GM10266 (cell line): Measurements from ENCODE around the gene NAPEPLD.
"Not testable (repeated sequence)": the region's sequence is repeated elsewhere in the genome, so short reads cannot be mapped to it uniquely, and the experiment has no call there.

ENCODE experiments used
- DNase-seq: peaks from one replicate; pipeline ENCODE4 v3.0.0; 2012; ENCODE audit errors: extremely low spot score
- TF ChIP-seq, protein P1 (sequence below): IDR thresholded peaks from 2 replicates; pipeline ENCODE4 v1.5.1; 2012; ENCODE audit warnings: mild to moderate bottlenecking, low read depth; ENCODE audit not compliant: control insufficient read depth, insufficient read depth; ENCODE audit errors: missing control alignments

Gene NAPEPLD

DNA sequence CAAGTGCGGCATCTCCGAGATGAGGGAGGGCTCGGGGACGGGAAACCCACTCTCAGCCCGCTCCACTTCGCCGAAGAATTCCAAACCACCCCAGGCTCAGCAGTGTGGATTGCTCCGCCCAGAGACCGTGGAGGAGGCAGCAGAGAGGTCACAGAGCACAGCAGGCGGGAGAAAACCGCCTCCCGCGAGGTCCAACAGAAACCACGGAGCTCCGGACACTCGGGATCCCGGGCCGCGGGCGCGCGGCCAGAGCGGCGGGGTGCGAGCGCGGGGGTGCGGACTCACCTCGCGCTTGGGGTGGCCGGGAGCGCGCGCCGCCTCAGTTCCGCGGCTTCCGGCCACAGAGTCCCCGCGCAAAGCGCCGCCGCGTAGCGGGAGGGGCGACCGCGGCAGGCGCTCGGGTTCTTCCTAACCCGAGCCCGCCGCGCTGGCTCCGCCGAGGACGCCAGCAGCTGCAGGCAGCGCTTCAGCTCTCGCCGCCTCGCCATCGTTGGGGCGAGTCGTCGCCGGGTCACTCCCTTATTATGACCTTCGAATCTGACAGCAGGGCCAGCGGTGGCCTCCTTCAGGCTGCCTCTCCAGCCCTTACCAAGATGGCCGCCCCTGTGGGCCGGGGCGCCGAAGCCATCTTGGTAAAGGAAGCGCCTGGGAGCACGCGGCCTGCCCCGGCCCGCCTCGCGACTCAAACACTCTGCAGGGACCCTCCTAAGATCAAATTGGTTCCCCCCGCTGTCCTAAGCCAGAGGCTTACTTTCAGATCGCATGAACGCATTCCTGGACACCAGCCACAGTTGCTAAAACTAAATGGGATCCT is at the start of gene NAPEPLD:
Gene NAPEPLD (minus strand): TSS at position 106 of the 814 bp plus-strand sequence. CDS start 20,323 bp downstream, outside the sequence.
- DNase-seq = peak; percentile 86
- TF ChIP-seq, protein P1, sequence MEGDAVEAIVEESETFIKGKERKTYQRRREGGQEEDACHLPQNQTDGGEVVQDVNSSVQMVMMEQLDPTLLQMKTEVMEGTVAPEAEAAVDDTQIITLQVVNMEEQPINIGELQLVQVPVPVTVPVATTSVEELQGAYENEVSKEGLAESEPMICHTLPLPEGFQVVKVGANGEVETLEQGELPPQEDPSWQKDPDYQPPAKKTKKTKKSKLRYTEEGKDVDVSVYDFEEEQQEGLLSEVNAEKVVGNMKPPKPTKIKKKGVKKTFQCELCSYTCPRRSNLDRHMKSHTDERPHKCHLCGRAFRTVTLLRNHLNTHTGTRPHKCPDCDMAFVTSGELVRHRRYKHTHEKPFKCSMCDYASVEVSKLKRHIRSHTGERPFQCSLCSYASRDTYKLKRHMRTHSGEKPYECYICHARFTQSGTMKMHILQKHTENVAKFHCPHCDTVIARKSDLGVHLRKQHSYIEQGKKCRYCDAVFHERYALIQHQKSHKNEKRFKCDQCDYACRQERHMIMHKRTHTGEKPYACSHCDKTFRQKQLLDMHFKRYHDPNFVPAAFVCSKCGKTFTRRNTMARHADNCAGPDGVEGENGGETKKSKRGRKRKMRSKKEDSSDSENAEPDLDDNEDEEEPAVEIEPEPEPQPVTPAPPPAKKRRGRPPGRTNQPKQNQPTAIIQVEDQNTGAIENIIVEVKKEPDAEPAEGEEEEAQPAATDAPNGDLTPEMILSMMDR = no peak

DNA sequence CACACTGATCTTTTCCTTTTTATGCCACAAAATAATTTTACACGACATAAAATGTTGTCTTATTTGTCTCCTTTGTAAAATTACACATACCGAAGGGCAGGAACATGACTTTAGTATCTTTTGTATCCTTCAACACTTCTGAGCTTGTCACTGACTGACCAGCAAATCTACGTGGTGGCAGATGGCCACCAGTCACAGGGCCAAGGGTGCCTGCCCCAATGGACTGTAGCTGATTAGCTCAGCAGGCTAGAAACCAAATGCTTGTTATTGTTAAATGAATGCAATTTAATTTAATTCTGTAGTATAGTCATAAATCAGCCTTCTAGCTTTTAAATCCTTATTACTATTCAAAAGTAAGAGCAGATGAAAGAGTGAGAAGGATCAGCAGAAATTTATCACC is 49.2 kb upstream of the NAPEPLD start:
- not testable (repeated sequence) for DNase-seq

DNA sequence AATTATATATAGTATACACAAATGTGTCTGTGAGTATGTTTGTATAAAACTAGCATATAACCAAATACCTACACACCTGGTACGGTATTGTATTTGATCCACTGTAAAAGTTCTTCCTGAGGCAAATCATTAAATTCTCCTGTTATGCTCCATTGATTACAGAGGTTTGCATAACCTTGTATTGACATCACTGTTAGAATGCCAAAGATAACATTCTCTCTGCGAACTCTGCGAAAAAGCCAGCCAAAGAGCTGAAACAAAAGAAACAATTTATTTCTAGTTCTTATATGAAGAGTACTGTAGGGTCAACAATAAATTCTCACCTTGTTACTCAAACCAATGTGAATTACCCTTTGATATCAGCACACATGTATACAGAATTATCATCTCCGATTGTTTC is 46.5 kb upstream of the NAPEPLD start:
- not testable (repeated sequence) for DNase-seq

DNA sequence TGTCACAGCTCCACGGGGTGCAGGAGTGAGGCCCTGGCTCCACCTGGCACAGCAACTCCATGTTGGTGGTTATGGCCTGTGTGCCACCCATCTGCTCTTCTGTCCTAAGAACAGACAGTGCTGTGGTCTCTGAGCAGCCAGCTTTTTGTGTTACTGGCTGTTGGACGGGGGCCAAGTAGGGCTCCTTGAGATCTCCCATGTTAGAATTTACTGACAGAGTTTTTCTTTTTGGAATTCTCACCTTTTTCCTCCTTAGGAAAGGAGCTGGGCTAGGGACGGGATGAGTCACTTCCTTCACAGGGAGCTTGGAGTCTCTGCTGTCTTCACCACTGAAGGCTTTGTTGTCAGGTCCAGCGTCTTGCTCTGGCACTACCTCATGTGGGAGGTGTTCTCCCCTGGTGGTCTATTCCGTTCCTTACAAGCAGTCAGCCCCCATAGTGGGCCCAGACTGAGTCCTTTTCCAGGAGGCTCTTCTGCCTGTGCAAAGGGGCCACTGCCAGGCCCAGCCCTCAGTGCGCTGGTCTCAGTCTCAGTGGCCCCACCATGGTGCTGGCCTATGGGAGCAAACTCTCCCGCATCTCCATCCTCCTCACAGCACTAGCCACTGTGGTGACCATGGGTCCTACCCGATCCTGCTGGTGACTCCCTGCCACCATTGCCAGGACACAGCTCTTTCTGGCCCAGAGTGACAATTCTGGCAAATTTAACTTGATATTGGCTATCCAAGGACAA is 23.7 kb upstream of the NAPEPLD start:
- not testable (repeated sequence) for DNase-seq

DNA sequence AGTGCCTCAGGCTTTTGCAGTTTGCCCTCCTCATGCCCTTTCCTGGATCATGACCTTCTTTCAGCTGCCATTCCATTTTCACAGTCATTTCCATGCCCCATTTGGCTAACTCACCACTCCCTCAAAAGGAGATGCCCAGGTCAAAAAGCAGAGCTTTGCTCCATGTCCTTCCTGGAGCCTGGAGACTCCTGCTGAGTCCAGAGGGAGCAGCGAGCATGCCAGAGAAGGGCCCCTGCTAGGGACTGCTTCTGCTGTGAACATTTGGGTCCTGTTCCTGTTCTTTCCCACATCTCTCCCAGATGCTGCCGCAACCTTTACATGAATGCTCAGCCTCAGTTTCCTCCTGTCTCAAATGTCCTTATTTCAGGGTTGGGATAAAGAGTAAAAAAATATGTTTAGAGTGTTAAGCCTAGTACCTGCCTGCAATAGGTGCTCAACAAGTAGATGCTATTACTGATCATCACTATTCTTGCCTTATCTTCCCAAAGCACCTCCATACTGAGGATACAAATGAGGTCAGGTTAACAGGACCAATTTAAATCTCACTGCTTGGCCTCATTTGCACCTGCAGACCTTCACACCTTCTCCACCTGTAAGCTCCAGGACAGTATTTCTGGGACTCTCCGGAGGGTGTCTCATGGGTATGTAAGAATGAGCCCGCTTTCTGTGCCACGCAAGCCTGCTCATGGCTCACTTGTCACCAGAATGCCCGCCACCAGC is 23.0 kb upstream of the NAPEPLD start:
- DNase-seq = not testable (repeated sequence)

DNA sequence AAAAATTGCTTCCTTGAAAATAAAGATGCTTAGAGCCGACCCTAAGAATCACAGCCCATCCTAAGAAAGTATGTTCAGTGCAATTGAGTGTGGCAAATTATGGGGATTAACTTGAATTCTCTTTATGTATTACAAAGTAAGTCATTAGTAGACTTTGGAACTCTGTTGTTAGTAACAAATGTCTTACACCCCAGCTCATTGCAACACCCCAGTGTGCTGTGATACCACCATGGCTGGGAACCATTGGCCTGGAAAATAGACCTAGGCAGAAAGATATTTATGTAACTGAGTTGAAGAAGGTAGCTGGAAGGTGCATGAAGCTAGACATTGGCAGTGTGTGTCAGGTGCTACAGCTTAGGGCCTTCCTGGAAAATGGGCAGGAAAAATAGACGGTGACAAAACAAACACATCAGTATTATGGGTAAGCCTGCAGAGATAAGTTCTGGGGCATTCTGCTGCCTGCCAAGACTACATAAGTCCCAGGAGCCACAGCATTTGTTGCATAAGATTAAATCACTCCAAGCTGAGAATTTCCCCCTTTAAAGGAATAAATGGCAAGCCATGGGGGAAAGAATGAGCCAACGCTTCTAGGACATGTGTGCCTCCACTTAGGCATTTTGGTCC is 18.1 kb upstream of the NAPEPLD start:
- DNase-seq = not testable (repeated sequence)

DNA sequence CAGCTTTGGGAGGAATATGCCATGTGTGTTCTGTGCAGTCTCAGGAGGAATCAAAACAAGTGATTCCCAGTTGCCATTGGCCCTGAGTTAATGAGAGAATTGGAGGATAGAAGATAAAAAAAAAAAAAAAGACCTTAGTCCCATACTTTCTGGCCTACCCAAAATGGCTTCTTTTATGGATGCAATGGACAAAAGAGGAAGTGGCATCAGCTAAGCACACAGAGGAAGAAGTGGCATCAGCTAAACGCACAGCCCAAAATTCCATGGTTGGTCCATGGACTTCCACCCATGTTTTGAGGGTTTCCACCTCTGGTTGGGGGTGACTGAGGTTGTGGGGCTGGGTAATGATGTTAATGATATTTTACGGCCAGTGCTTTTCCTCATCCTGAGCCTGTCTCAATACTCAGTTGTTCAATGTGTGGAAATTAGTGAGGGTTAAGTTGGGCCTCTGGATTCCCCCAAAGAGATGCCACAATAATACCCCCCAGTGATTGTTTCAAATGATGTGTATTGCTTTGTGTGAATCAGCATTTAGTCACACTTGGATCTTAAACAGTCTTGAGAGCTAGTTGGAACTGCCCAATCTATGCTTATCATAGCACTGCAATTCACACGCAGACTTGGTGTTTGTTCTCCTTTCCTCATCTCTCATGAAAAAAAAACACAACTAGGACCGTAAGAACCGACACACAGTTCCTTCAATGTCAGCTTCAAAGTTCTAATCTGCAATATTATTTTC is 14.4 kb upstream of the NAPEPLD start:
- not testable (repeated sequence) for DNase-seq

DNA sequence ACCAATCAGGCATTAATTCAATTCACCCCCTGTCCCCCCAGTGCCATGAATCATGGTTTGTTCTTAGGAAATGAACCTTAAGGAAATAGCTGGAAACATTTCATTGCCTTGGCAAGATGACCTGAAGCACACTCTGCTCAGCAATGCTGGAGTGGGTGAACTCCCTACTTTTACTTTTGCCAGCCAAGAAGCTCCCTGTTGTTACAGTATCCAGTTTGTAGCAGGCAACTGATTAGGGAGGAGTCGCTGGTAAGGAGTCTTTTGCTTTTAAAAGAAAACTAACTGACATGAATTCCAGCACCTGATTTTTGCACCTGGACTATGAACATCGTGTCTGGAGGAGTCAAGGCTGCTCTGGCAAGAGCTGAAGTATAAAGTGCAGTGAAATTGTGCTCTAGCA is 13.7 kb upstream of the NAPEPLD start:
- DNase-seq = not testable (repeated sequence)

DNA sequence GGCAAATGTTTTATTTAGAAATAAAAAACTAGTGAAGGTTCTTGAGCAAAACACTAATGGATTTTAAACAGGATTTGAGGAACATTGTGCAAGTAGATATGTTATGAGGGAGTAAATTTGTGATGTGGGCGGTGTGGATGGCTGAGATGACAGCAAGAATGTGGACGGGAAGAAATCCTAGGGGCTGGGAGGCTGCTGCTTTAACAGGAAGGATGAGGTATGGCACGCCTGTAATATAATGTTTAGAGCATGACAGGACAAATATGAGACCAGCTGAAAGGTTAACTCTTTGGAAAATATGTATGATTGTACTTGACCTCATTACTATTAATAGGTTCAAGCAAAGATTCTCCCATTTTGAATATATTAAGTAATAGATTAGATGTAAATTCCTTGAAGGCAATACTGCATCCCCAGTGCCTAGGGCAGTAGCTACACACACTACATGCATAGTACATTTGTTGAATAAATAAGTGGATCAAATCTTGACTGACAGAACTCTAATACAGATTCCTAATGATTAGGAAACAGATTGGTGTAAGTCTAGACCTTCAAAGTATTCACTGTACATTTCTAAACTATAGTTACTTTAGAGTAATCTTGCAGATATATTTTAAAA is 13.2 kb upstream of the NAPEPLD start:
- not testable (repeated sequence) for DNase-seq

DNA sequence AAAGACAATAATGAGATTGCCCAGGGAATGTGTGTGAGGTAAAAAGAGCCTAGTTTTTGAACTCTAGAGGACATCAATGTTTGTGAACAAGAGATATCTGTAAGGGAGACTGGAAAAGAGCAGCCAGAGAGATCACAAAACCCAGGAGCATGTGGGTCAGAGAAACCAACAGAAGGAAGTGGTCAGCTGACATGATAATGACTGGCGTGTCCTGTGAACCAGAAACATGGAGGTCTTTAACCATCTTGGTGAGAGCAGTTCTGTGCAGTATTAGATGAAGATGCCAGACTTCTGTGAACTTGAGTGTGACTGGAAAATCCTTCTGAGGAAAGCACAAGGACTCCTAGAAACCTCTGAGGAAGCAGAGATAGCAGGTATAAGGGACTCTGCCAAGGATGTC is 10.2 kb upstream of the NAPEPLD start:
- not testable (repeated sequence) for DNase-seq

DNA sequence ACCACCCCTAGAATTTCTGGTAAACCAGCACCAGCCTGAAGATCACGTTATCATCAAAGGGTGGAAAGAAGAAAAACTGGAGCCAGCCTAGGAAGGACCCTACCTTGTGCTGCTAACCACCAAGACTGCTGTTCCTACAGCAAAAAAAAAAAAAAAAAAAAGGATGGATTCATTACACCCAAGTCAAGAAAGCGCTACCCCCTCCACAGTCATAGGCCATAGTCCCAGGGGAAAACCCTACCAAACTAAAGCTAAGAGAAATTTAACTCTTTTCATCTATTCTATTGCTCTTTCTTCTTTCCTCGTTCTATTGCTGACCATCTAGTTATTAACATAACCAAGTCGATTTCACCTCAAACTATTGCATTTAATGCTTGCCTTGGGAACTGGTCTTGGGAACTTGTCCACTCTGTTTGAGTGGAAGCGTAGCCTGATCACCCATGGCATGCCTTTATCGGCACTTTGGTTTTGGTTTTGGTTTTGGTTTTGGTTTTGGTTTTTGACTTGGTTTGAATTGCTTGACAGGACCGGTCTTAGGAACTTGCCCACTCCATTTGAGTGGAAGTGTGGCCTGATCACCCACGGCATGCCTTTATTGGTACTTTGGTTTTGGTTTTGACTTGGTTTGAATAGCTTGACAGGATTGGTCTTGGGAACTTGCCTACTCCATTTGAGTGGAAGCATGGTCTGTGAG is 6.6 kb upstream of the NAPEPLD start:
- not testable (repeated sequence) for DNase-seq

DNA sequence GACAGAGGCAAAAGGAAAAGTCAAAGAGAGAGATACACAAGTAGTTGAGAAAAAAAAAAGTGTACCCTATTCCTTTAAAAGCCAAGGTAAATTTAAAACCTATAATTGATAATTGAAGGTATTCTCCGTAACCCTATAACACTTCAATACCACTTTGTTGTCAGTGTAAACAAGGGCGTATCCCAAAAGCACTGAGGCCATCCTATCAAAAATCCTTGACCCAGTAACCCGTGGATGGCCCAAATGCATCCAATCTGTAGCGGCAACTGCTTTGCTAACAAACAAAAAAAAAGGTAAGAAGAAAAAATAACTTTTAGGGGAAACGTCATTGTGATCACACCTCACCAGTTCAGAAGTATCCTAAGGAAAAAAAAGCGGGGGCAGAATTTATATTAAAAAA is 5.1 kb upstream of the NAPEPLD start:
- DNase-seq = no peak

DNA sequence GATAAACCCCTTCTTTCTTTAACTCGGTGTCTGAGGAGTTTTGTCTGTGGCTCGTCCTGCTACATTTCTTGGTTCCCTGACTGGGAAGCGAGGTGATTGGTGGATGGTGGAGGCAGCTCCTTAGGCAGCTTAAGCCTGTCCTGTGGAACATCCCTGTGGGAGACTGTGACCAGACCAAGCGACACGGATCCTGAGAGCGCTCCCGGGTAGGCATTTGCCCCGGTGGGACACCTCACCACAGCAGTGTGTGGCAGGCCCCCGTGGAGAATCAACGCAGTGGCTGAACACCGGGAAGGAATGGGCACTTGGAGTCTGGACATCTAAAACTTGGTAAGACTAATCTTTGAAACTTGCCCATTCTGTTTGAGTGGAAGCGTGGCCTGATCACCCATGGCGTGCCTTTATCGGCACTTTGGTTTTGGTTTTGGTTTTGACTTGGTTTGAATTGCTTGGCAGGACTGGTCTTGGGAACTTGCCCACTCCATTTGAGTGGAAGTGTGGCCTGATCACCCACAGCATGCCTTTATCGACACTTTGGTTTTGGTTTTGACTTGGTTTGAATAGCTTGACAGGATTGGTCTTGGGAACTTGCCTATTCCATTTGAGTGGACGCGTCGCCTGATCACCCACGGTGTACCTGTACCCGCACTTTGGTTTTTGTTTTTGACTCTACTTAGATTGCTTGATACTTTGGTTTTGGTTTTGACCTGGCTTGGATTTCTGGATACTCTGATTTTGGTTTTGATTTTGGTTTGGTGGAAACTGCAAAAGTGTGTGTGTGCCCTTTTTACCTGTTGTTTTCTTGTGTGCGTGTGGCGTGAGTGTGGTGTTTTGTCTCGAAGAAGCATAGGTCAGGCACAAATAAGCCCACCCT is 4.1 kb upstream of the NAPEPLD start:
- DNase-seq = not testable (repeated sequence)

More for the DNA sequence above, 5.1 kb upstream of the NAPEPLD start:
- TF ChIP-seq, protein P1 = no peak

DNA sequence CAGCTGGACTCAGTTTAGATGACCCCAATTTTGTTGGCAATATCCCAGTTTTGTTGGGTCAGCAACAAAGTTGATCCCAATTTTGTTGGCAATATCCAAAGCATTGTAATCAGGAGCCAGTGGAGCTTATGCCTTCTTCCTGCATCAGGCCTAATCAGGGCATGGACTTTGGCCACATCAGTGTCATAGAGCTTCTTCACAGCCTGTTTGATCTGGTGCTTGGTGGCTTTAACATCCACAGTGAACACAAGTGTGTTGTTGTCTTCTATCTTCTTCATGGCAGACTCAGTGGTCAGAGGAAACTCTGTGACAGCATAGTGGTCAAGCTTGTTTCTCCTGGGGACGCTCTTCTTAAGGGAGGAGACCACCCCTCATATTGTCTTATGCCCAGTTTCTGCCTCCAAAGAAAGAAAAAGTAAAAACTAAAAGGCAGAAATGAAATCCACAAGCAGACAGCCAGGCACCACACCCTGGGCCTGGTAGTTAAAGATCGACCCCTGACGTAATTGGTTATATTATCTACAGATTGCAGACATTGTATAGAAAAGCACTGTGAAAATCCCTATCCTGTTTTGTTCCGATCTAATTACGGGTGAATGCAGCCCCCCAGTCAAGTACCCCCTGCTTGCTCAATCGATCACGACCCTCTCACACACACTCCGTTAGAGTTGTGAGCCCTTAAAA is 3.2 kb upstream of the NAPEPLD start:
- DNase-seq = not testable (repeated sequence)
